ENCODE results near the gene P2RX6.
A peak's percentile ranks its signal among the peaks of the same experiment; 100 is the strongest.

P2RX6 gene

GRCh38 chr22:20980523-20980922, 34.4 kb upstream of the P2RX6 start:
- Histone ChIP-seq H3K27ac (ENCODE audit: low read depth in 2 of 2, low read length in 2 of 2) (no peak overlapping the region), H3K36me3 (ENCODE audit: control insufficient read depth in 2 of 2, insufficient read depth in 2 of 2, low read length in 2 of 2) (peaks cover 4 to 9% of the 10 kb centered on the region in 2 donors), H3K9ac (ENCODE audit: low read depth in 1 of 2, low read length in 2 of 2) (no peak overlapping the region), H3K4me3 (ENCODE audit: low read length in 2 of 2) (no peak overlapping the region), H3K4me1 (ENCODE audit: control insufficient read depth in 2 of 2, insufficient read depth in 2 of 2, low read length in 2 of 2) (peaks cover 25 to 34% of the 10 kb centered on the region in 2 donors), H3K27me3 (ENCODE audit: control insufficient read depth in 2 of 2, insufficient read depth in 2 of 2, low read length in 2 of 2) (no peaks in the 10 kb centered on the region), H3K9me3 (ENCODE audit: control insufficient read depth in 2 of 2, low read length in 2 of 2) (no peaks in the 10 kb centered on the region)

GRCh38 chr22:20980938-20981722, 33.8 kb upstream of the P2RX6 start:
- Histone ChIP-seq H3K9me3 (ENCODE audit: control insufficient read depth in 2 of 2, low read length in 2 of 2) (no peaks in the 10 kb centered on the region), H3K27ac (ENCODE audit: low read depth in 2 of 2, low read length in 2 of 2) (peak overlapping the region; percentile 86), H3K9ac (ENCODE audit: low read depth in 1 of 2, low read length in 2 of 2) (peak overlapping the region; percentile 66 to 88), H3K36me3 (ENCODE audit: control insufficient read depth in 2 of 2, insufficient read depth in 2 of 2, low read length in 2 of 2) (peaks cover 6 to 13% of the 10 kb centered on the region in 2 donors), H3K4me3 (ENCODE audit: low read length in 2 of 2) (peak overlapping the region; percentile 81 to 86), H3K4me1 (ENCODE audit: control insufficient read depth in 2 of 2, insufficient read depth in 2 of 2, low read length in 2 of 2) (peaks cover 25 to 34% of the 10 kb centered on the region in 2 donors), H3K27me3 (ENCODE audit: control insufficient read depth in 2 of 2, insufficient read depth in 2 of 2, low read length in 2 of 2) (no peaks in the 10 kb centered on the region)

- peaks cover 25 to 34% of the 10 kb centered on the region in 2 donors for H3K4me1 ChIP-seq (ENCODE audit: control insufficient read depth in 2 of 2, insufficient read depth in 2 of 2, low read length in 2 of 2)
- H3K4me3 ChIP-seq (ENCODE audit: low read length in 2 of 2), result peak within 1 kb of the TSS; percentile 81 to 86
- H3K27ac ChIP-seq (ENCODE audit: low read depth in 2 of 2, low read length in 2 of 2), result peak within 1 kb of the TSS; percentile 86
- peaks cover 6 to 15% of the 10 kb centered on the region in 2 donors for H3K36me3 ChIP-seq (ENCODE audit: control insufficient read depth in 2 of 2, insufficient read depth in 2 of 2, low read length in 2 of 2)
- H3K27me3 ChIP-seq (ENCODE audit: control insufficient read depth in 2 of 2, insufficient read depth in 2 of 2, low read length in 2 of 2), result no peaks in the 10 kb centered on the region
- no peaks in the 10 kb centered on the region for H3K9me3 ChIP-seq (ENCODE audit: control insufficient read depth in 2 of 2, low read length in 2 of 2)
- H3K9ac ChIP-seq (ENCODE audit: low read depth in 1 of 2, low read length in 2 of 2), result peak within 1 kb of the TSS; percentile 66 to 88
Measured at GRCh38 chr22:20981787-20982562, 33.0 kb upstream of the P2RX6 start, which contains the start of gene LZTR1. Gene LZTR1 (plus strand): TSS chr22:20982297. CDS start chr22:20982372, 75 bp downstream.

GRCh38 chr22:20982563-20982882, 32.4 kb upstream of the P2RX6 start:
- H3K36me3 ChIP-seq (ENCODE audit: control insufficient read depth in 2 of 2, insufficient read depth in 2 of 2, low read length in 2 of 2), result peaks cover 5 to 15% of the 10 kb centered on the region in 2 donors
- H3K27me3 ChIP-seq (ENCODE audit: control insufficient read depth in 2 of 2, insufficient read depth in 2 of 2, low read length in 2 of 2), result no peaks in the 10 kb centered on the region
- H3K4me1 ChIP-seq (ENCODE audit: control insufficient read depth in 2 of 2, insufficient read depth in 2 of 2, low read length in 2 of 2), result peaks cover 25 to 34% of the 10 kb centered on the region in 2 donors
- H3K27ac ChIP-seq (ENCODE audit: low read depth in 2 of 2, low read length in 2 of 2), result peak overlapping the region; percentile 86
- no peaks in the 10 kb centered on the region for H3K9me3 ChIP-seq (ENCODE audit: control insufficient read depth in 2 of 2, low read length in 2 of 2)
- peak overlapping the region; percentile 81 to 86 for H3K4me3 ChIP-seq (ENCODE audit: low read length in 2 of 2)
- H3K9ac ChIP-seq (ENCODE audit: low read depth in 1 of 2, low read length in 2 of 2), result peak overlapping the region; percentile 66 to 88

- peak overlapping the region; percentile 81 to 86 for H3K4me3 ChIP-seq (ENCODE audit: low read length in 2 of 2)
- H3K27ac ChIP-seq (ENCODE audit: low read depth in 2 of 2, low read length in 2 of 2), result no peak overlapping the region
- H3K27me3 ChIP-seq (ENCODE audit: control insufficient read depth in 2 of 2, insufficient read depth in 2 of 2, low read length in 2 of 2), result no peaks in the 10 kb centered on the region
- H3K9me3 ChIP-seq (ENCODE audit: control insufficient read depth in 2 of 2, low read length in 2 of 2), result no peaks in the 10 kb centered on the region
- H3K36me3 ChIP-seq (ENCODE audit: control insufficient read depth in 2 of 2, insufficient read depth in 2 of 2, low read length in 2 of 2), result peaks cover 9 to 16% of the 10 kb centered on the region in 2 donors
- H3K9ac ChIP-seq (ENCODE audit: low read depth in 1 of 2, low read length in 2 of 2), result peak overlapping the region; percentile 66 to 88
- peaks cover 25 to 34% of the 10 kb centered on the region in 2 donors for H3K4me1 ChIP-seq (ENCODE audit: control insufficient read depth in 2 of 2, insufficient read depth in 2 of 2, low read length in 2 of 2)
Measured at GRCh38 chr22:20983081-20983771, 31.7 kb upstream of the P2RX6 start.

GRCh38 chr22:20985720-20986119, 29.2 kb upstream of the P2RX6 start:
- Histone ChIP-seq H3K27ac (ENCODE audit: low read depth in 2 of 2, low read length in 2 of 2) (no peak overlapping the region), H3K9me3 (ENCODE audit: control insufficient read depth in 2 of 2, low read length in 2 of 2) (no peaks in the 10 kb centered on the region), H3K27me3 (ENCODE audit: control insufficient read depth in 2 of 2, insufficient read depth in 2 of 2, low read length in 2 of 2) (no peaks in the 10 kb centered on the region), H3K9ac (ENCODE audit: low read depth in 1 of 2, low read length in 2 of 2) (no peak overlapping the region), H3K36me3 (ENCODE audit: control insufficient read depth in 2 of 2, insufficient read depth in 2 of 2, low read length in 2 of 2) (peaks cover 9 to 18% of the 10 kb centered on the region in 2 donors), H3K4me1 (ENCODE audit: control insufficient read depth in 2 of 2, insufficient read depth in 2 of 2, low read length in 2 of 2) (peaks cover 18 to 22% of the 10 kb centered on the region in 2 donors), H3K4me3 (ENCODE audit: low read length in 2 of 2) (no peak overlapping the region)

GRCh38 chr22:20986365-20986764, 28.6 kb upstream of the P2RX6 start:
- Histone ChIP-seq H3K36me3 (ENCODE audit: control insufficient read depth in 2 of 2, insufficient read depth in 2 of 2, low read length in 2 of 2) (peaks cover 9 to 18% of the 10 kb centered on the region in 2 donors), H3K4me1 (ENCODE audit: control insufficient read depth in 2 of 2, insufficient read depth in 2 of 2, low read length in 2 of 2) (peaks cover 12 to 15% of the 10 kb centered on the region in 2 donors), H3K4me3 (ENCODE audit: low read length in 2 of 2) (no peak overlapping the region), H3K9me3 (ENCODE audit: control insufficient read depth in 2 of 2, low read length in 2 of 2) (no peaks in the 10 kb centered on the region), H3K27me3 (ENCODE audit: control insufficient read depth in 2 of 2, insufficient read depth in 2 of 2, low read length in 2 of 2) (no peaks in the 10 kb centered on the region), H3K9ac (ENCODE audit: low read depth in 1 of 2, low read length in 2 of 2) (no peak overlapping the region), H3K27ac (ENCODE audit: low read depth in 2 of 2, low read length in 2 of 2) (no peak overlapping the region)

GRCh38 chr22:20987375-20987774, 27.6 kb upstream of the P2RX6 start:
- no peaks in the 10 kb centered on the region for H3K27me3 ChIP-seq (ENCODE audit: control insufficient read depth in 2 of 2, insufficient read depth in 2 of 2, low read length in 2 of 2)
- peaks cover 11 to 12% of the 10 kb centered on the region in 2 donors for H3K4me1 ChIP-seq (ENCODE audit: control insufficient read depth in 2 of 2, insufficient read depth in 2 of 2, low read length in 2 of 2)
- H3K36me3 ChIP-seq (ENCODE audit: control insufficient read depth in 2 of 2, insufficient read depth in 2 of 2, low read length in 2 of 2), result peaks cover 18 to 24% of the 10 kb centered on the region in 2 donors
- no peaks in the 10 kb centered on the region for H3K9me3 ChIP-seq (ENCODE audit: control insufficient read depth in 2 of 2, low read length in 2 of 2)
- H3K4me3 ChIP-seq (ENCODE audit: low read length in 2 of 2), result no peak overlapping the region
- no peak overlapping the region for H3K9ac ChIP-seq (ENCODE audit: low read depth in 1 of 2, low read length in 2 of 2)
- H3K27ac ChIP-seq (ENCODE audit: low read depth in 2 of 2, low read length in 2 of 2), result no peak overlapping the region

GRCh38 chr22:20988573-20989322, 26.2 kb upstream of the P2RX6 start:
- peaks cover 0 to under 1% of the 10 kb centered on the region in 2 donors for H3K4me1 ChIP-seq (ENCODE audit: control insufficient read depth in 2 of 2, insufficient read depth in 2 of 2, low read length in 2 of 2)
- H3K27ac ChIP-seq (ENCODE audit: low read depth in 2 of 2, low read length in 2 of 2), result no peak overlapping the region
- H3K9ac ChIP-seq (ENCODE audit: low read depth in 1 of 2, low read length in 2 of 2), result no peak overlapping the region
- no peaks in the 10 kb centered on the region for H3K9me3 ChIP-seq (ENCODE audit: control insufficient read depth in 2 of 2, low read length in 2 of 2)
- no peak overlapping the region for H3K4me3 ChIP-seq (ENCODE audit: low read length in 2 of 2)
- H3K36me3 ChIP-seq (ENCODE audit: control insufficient read depth in 2 of 2, insufficient read depth in 2 of 2, low read length in 2 of 2), result peaks cover 25 to 31% of the 10 kb centered on the region in 2 donors
- no peaks in the 10 kb centered on the region for H3K27me3 ChIP-seq (ENCODE audit: control insufficient read depth in 2 of 2, insufficient read depth in 2 of 2, low read length in 2 of 2)

Data from mucosa of rectum (tissue), 2 donors.